HG02588 (cell line): ENCODE data around the gene NTMT1.

Experiments
- ATAC-seq: cut with Tn5 transposase; IDR thresholded peaks from one replicate; pipeline ENCODE4 v1.9.1; 2021; ENCODE audit warnings: mild to moderate bottlenecking, moderate library complexity; ENCODE audit not compliant: unreplicated experiment

NTMT1 gene

GRCh38 chr9:129673602-129674001 lies 47.6 kb downstream of the NTMT1 start:
- no peak for ATAC-seq

DNA sequence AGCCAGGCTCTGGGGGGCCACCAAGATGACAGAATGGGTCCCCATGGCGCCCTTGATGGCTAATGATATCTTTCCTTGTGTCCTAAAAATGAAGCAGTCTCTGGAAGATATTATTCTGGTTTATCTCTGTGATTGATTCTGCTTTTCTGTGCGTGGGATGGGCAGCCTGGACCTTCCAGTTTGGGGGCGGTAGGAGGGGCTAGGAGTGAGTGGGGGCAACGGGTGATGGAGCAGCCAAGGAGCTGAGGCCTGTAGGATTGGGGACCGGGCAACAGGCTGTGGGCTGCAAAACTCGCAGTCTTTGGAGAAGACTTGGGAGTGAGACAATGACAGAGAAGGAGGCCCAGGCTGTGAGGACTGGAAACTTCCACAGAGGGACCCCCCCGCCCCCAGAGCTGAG lies 48.3 kb downstream of the NTMT1 start:
- no peak for ATAC-seq

DNA sequence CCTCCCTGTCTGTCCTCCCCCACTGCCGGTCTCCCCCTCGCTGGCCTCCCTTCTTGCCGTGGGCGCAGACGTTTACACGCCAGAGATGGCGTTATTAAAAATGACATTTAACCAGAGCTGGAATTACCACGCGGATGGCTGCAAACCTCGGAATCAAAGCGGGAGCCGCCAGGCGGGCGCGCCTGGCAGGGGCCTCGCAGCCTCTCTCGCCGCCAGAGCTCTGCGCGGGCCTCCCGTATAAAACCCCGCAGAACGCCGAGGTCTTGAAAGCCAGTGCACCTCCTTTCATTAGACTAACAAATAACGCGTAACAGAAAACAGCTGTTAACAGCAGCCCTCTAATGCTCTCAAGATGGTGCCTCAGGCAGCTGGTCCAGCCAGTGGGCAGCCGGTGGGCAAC lies 49.7 kb downstream of the NTMT1 start:
- ATAC-seq, result no peak

- no peak for ATAC-seq
These were observed 50.3 kb downstream of the NTMT1 start for GRCh38 chr9:129676287-129676686.

DNA sequence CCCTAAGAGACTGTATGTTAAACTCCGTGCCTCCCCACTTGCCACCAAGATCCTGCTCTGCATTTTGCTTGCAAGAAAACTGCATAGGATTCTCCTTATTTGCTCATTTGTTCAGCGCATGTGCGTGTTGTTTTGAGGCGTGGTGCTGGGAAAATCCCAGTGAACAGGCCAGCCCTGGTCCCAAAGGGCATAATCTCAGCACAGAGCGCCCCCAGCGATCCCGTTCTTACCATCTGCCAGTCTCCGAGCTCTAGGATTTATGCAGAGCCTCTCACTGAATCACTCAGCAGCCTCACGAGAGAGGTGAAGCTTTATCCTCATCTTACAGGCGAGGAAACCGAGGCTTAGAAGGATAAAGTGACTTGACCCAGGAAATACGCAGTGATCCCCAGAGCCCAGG lies 51.0 kb downstream of the NTMT1 start:
- ATAC-seq, result no peak

DNA sequence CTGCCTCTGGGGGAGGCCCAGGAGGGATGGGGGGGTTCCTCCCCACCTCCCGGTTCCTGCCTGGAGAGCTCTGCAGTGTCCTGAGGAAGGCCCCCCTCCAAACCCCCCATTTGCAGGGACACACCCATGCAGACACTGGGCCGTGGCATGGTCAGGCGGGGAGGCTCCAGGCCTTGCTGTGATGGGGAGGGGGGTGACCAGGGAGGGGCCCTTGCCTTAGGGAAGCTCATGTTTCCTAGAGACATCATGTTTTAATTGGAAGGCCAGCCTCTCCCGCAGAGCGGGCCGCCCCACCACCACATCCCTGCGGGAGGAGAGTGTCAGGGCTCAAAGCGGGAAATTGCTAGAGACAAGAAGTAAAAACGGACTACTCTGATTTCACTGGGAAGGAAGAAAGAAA lies 51.5 kb downstream of the NTMT1 start:
- no peak for ATAC-seq

- no peak for ATAC-seq
These were observed 52.9 kb downstream of the NTMT1 start for GRCh38 chr9:129678844-129679243.

DNA sequence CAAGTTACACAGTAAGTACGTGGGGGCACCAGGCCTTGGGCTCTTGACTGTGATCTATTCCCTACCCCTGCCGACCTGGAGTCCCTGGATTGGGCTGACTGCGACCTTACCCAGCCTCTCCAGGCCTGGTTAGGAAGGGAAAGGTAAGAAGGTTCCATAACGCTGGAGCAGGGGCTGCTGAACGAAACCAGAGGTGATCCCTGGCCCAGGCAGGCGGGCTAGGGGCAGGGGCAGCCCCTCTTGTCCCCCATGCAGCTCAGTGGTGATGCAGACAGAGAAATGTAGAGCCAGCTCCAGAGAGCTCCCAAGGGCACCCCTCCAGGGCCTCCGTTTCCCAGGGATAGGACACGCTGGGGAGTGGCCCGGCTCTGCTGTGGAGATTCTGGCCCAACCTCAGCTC lies 53.6 kb downstream of the NTMT1 start:
- no peak for ATAC-seq

DNA sequence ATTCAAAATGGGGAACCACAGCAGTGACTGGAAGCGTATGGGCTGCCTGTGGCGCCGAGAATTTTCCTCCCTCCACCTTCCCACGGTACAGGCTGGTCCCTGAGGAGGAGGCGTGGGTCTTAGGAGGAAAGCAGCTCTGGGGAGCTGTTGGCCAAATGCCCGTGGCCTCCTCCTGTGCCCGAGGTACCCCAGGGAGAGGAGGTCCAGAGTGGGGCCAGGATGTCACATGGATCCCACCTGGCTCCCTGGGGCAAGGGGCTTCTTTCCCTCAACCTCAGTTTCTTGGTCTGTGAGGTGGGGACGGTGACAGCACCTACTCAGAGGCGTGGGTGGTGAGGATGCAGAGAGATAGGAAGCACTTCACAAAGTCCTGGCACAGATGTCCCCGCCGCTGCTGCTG lies 56.0 kb downstream of the NTMT1 start:
- ATAC-seq, result no peak

- no peak for ATAC-seq
These were observed 56.4 kb downstream of the NTMT1 start for GRCh38 chr9:129682381-129682780.

DNA sequence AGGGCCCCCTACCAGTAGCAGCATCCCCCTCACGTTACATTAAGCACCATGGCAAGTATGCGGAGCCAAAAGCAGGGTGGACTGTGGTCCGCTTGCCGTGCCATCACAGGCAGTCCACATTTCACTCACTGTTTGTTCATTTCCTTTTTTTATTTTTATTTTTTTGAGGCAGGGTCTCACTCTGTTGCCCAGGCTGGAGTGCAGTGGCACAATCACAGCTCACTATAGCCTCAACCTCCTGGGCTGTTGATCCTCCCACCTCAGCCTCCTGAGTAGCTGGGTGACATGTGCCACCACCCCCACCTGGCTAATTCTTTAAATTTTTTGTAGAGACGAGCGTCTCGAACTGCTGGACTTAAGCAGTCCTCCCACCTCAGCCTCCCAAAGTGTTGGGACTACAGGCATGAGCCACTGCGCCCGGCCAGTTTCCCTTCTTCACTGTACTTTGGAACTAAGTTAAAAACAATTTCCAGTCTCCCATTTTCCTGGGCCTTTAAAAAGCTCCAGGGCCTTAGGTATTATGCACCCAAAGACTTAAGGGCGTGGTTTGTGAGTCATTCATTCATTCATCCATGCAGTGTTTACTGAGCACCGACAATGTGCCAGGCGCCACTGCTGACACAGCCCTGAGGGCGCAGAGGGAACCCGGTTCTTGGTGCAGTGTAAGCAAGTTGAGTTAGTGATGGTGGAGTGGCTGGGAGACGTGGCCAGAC lies 59.4 kb downstream of the NTMT1 start:
- no peak for ATAC-seq
